SK-N-SH (cell line): ENCODE data around the gene SHMT2.

Source experiments
- CHD2 ChIP-seq: fragments of 150-350 bp; IDR thresholded peaks from 2 replicates; pipeline ENCODE4 v1.6.1; 2018; ENCODE audit warnings: low read length; ENCODE audit not compliant: partially characterized antibody
- CTCF ChIP-seq: fragments of 200-600 bp; sonication (generic); IDR thresholded peaks from 2 replicates; pipeline ENCODE4 v1.6.1; 2017; ENCODE audit warnings: antibody characterized with exemption, mild to moderate bottlenecking, moderate library complexity
- EP300 ChIP-seq, 2 experiments: IDR thresholded peaks; 2 replicates each; pipeline versions ENCODE4 v1.4.0 to v1.6.1; 2012; ENCODE audit warnings: borderline replicate concordance in 1 of 2, low read depth in 1 of 2, low read length in 1 of 2
- NFIC ChIP-seq: IDR thresholded peaks from 2 replicates; pipeline ENCODE4 v1.4.0; 2012; ENCODE audit warnings: borderline replicate concordance
- POLR2AphosphoS5 ChIP-seq: IDR thresholded peaks from 2 replicates; pipeline ENCODE4 v1.6.1; 2012; ENCODE audit warnings: low read depth, low read length
- RFX5 ChIP-seq: IDR thresholded peaks from 2 replicates; pipeline ENCODE4 v1.6.1; 2012; ENCODE audit warnings: mild to moderate bottlenecking, improper control_type of control experiment, low read length
- TAF1 ChIP-seq: IDR thresholded peaks from 2 replicates; pipeline ENCODE4 v1.6.1; 2012; ENCODE audit warnings: low read depth, mild to moderate bottlenecking, low read length, moderate library complexity, borderline replicate concordance
- TF ChIP-seq, protein P1 (sequence below): IDR thresholded peaks from 2 replicates; pipeline ENCODE4 v1.6.1; 2012; ENCODE audit warnings: mild to moderate bottlenecking, low read depth, low read length, moderate library complexity
- TF ChIP-seq, protein P2 (sequence below): IDR thresholded peaks from 2 replicates; pipeline ENCODE4 v1.4.0; 2012; ENCODE audit warnings: low read depth, borderline replicate concordance
- TF ChIP-seq, protein P3 (sequence below): IDR thresholded peaks from 2 replicates; pipeline ENCODE4 v1.4.0; 2012; ENCODE audit warnings: low read depth

GRCh38 chr12:57223191-57224165 is 6.0 kb upstream of the SHMT2 start:
- TF ChIP-seq CTCF (no peak), RFX5 (no peak), TAF1 (no peak), EP300 (IDR thresholded peaks at IDR 0.05; ENCODE audit: borderline replicate concordance in 1 of 2, low read depth in 1 of 2, low read length in 1 of 2) (no peak), CHD2 (no peak), POLR2AphosphoS5 (no peak), NFIC (no peak)
- TF ChIP-seq, protein P1, sequence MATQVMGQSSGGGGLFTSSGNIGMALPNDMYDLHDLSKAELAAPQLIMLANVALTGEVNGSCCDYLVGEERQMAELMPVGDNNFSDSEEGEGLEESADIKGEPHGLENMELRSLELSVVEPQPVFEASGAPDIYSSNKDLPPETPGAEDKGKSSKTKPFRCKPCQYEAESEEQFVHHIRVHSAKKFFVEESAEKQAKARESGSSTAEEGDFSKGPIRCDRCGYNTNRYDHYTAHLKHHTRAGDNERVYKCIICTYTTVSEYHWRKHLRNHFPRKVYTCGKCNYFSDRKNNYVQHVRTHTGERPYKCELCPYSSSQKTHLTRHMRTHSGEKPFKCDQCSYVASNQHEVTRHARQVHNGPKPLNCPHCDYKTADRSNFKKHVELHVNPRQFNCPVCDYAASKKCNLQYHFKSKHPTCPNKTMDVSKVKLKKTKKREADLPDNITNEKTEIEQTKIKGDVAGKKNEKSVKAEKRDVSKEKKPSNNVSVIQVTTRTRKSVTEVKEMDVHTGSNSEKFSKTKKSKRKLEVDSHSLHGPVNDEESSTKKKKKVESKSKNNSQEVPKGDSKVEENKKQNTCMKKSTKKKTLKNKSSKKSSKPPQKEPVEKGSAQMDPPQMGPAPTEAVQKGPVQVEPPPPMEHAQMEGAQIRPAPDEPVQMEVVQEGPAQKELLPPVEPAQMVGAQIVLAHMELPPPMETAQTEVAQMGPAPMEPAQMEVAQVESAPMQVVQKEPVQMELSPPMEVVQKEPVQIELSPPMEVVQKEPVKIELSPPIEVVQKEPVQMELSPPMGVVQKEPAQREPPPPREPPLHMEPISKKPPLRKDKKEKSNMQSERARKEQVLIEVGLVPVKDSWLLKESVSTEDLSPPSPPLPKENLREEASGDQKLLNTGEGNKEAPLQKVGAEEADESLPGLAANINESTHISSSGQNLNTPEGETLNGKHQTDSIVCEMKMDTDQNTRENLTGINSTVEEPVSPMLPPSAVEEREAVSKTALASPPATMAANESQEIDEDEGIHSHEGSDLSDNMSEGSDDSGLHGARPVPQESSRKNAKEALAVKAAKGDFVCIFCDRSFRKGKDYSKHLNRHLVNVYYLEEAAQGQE = no peak
- TF ChIP-seq, protein P2, sequence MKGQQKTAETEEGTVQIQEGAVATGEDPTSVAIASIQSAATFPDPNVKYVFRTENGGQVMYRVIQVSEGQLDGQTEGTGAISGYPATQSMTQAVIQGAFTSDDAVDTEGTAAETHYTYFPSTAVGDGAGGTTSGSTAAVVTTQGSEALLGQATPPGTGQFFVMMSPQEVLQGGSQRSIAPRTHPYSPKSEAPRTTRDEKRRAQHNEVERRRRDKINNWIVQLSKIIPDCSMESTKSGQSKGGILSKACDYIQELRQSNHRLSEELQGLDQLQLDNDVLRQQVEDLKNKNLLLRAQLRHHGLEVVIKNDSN = no peak
- TF ChIP-seq, protein P3, sequence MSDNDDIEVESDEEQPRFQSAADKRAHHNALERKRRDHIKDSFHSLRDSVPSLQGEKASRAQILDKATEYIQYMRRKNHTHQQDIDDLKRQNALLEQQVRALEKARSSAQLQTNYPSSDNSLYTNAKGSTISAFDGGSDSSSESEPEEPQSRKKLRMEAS = no peak
